ENCODE data around the gene P4HA2.

P4HA2 gene

GRCh38 chr5:132223861-132224260 is 3.8 kb downstream of the P4HA2 start:
- no peak for DNase-seq (ENCODE audit: low read depth)

- DNase-seq (ENCODE audit: low read depth) = no peak
Observed at GRCh38 chr5:132222649-132223038, 5.0 kb downstream of the P4HA2 start.

- DNase-seq (ENCODE audit: low read depth) = no peak
Observed at GRCh38 chr5:132221781-132222648, 5.6 kb downstream of the P4HA2 start.

DNA sequence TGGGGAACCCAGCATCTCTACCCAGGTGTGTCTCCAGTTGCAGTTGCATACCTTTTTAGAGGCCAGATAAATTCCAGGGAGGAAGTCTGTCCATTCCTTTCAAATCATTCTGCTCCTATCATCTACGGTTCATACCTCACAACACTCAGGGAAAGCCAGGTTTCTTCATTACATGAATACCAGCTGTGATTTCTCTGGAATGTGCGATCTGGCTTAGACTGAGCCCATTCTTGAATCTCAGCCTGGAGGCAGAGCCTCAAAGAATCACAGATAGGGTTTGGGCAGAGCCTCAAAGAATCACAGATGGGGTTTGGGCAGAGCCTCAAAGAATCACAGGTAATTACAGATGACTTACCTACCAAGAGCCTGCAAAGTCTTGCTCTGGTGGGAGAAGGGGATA is 7.2 kb downstream of the P4HA2 start:
- DNase-seq (ENCODE audit: low read depth) = no peak

- no peak for DNase-seq (ENCODE audit: low read depth)
Observed at GRCh38 chr5:132219981-132220380, 7.7 kb downstream of the P4HA2 start.

DNA sequence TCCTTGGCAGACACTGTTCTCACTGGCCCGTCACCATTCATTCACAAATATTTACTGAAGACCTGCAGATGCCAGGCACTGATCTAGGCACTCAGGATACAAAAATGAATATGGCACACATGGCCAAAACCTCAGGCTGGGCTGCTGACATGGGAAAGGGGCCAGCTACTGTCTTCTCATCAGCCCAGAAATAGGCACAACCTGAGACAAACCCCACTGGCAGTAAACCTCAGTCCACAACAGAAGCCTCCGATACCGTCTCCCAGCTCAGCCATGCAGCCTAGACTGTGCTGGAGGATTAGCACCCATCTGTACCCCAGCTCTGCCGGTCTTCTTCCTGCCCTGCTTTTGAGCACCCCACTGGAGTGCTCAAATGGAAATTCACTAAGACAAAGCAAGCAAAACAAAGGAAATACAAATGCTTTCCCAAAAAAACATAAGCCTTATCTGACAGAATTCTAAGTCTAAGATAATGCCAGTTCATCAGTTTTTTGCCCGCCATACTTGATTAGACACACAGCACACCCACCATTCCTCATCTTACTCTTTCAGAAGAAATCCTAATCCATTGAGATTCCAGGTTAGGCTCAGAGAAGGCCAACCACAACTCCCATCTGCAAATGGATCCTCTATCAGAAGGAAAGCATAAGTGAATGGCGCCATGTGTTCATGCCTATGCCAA is 8.2 kb downstream of the P4HA2 start:
- DNase-seq (ENCODE audit: low read depth) = no peak

DNA sequence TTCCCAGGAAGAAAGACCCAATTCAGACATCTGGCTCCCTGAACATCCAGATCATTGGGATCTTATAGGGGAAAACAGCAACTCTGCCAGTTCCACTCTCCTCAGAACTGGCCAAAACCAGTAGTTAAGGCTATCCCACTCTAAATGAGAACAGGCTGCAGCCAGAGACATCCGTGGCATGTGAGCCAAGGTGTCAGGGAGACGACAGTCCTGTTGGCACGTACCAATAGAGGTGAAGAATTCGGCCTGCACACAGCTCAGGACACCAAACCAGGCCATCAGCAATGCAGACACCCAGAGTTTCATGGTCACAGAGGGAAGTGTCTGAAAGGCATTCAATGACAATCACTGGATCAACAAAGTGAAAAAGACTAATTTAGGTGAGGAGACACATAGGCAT is 9.3 kb downstream of the P4HA2 start:
- DNase-seq (ENCODE audit: low read depth) = no peak

- peak; percentile 69 for DNase-seq (ENCODE audit: low read depth)
Observed at GRCh38 chr5:132215329-132215728, 12.3 kb downstream of the P4HA2 start.

GRCh38 chr5:132214491-132214890 is 13.2 kb downstream of the P4HA2 start:
- no peak for DNase-seq (ENCODE audit: low read depth)

GRCh38 chr5:132213666-132214065 is 14.0 kb downstream of the P4HA2 start:
- DNase-seq (ENCODE audit: low read depth) = no peak

- DNase-seq (ENCODE audit: low read depth) = no peak
Observed at GRCh38 chr5:132211787-132212186, 15.9 kb downstream of the P4HA2 start.

- no peak for DNase-seq (ENCODE audit: low read depth)
Observed at GRCh38 chr5:132210944-132211343, 16.7 kb downstream of the P4HA2 start.

DNA sequence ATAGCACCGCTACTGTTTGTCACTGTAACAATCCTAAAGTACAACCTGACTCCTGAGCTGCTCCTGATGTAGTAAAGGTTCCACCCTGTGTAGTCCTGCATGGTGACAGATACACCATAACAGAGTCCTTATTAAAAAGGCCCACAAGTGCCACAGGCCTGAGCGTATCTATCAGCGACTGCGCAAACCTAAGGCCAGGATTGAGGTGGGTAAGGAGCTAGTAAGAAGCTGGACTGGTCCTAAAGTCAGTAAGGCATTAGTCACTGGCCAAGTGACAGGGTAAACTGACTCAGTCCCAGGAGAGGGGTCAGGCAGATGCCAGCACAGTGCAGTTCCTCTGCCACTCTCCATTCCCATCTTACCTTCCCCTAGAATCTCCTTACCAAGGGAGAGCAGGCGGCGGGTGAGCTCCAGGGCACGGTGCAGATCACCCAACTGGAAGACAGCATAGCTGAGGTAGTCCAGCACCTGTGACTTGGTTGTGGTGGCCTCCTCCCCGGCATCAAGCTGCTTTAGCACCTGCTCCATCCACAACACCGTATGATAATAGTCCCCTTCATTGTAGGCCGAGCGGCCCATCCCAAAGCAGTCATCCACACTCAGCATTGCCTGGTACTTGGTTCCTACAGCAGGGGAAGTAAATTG is 17.6 kb downstream of the P4HA2 start:
- no peak for DNase-seq (ENCODE audit: low read depth)

DNA sequence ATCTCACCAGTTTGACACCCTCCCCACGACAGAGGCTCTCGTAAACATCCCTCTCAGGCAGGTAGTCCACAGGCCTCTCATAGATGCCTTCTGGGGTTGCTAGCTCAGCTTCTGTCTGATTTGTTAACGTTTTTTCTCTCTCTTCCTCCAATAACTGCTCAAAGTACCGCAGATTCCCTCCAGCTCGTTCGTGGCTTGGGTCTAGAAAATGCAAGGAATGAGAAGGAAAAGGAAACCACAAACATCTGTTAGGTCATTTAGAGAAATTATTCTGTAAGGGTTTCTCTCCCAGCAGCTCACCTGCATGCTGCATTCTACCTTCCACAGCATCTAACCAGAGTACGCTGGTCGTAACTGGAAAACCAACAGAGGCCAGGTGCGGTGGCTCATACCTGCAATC is 18.5 kb downstream of the P4HA2 start:
- DNase-seq (ENCODE audit: low read depth) = no peak

GRCh38 chr5:132207778-132208177 is 19.9 kb downstream of the P4HA2 start:
- DNase-seq (ENCODE audit: low read depth) = no peak

DNA sequence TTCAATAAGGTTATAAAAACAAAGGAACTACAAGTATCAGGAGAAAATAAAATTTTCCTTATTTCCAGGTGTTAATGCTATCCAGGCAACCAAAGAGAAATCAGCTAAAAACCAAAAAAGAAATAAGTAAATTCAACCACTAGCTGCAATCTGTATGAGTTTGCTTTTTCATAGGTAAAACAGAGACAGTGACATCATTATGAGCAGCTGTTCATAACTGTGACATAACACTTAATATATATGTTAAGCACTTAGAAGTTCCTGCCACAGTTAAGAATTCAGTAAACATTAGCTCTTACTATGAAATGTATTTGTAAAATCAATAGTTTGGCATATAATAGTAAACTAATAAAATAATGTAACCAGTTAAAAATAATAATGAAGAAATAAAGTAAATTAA is 20.9 kb downstream of the P4HA2 start:
- DNase-seq (ENCODE audit: low read depth) = no peak

GRCh38 chr5:132205385-132206125 is 22.1 kb downstream of the P4HA2 start:
- DNase-seq (ENCODE audit: low read depth) = no peak

GRCh38 chr5:132204371-132205135 is 23.1 kb downstream of the P4HA2 start:
- no peak for DNase-seq (ENCODE audit: low read depth)

- no peak for DNase-seq (ENCODE audit: low read depth)
Observed at GRCh38 chr5:132203916-132204315, 23.7 kb downstream of the P4HA2 start.

- DNase-seq (ENCODE audit: low read depth) = no peak
Observed at GRCh38 chr5:132203464-132203818, 24.2 kb downstream of the P4HA2 start.

- no peak for DNase-seq (ENCODE audit: low read depth)
Observed at GRCh38 chr5:132202711-132203463, 24.8 kb downstream of the P4HA2 start.

Measured in HS-27A (cell line).